ENCODE data around the gene NDUFV2.
"Not testable (repeated sequence)": the region's sequence is repeated elsewhere in the genome, so short reads cannot be mapped to it uniquely, and the experiment has no call there.

The NDUFV2 gene

GRCh38 chr18:9090578-9090977, 11.9 kb upstream of the NDUFV2 start:
- DNase-seq (ENCODE audit: low spot score), result no peak

DNA sequence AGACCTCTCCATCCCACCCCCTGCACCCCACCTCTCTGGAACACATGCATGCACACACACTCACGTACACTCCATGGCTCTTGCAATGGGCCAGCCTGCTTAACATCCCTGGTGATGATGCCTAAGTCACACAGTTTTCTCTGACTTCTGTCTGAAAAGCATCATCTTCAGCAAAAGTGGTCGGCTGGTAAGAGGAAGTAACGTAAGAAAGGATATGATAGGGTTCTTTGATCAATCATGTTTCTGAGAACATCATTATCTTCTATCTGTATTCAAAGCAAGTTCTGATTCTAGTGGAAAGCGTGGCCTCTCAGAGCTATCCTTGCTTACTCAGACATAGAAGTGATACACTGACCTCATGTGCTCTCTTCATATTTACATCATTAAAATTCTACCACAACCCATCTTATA, 11.4 kb upstream of the NDUFV2 start:
- DNase-seq (ENCODE audit: low spot score) (no peak), FAIRE-seq (no peak)

More at GRCh38 chr18:9090578-9090977, 11.9 kb upstream of the NDUFV2 start:
- no peak for FAIRE-seq

DNA sequence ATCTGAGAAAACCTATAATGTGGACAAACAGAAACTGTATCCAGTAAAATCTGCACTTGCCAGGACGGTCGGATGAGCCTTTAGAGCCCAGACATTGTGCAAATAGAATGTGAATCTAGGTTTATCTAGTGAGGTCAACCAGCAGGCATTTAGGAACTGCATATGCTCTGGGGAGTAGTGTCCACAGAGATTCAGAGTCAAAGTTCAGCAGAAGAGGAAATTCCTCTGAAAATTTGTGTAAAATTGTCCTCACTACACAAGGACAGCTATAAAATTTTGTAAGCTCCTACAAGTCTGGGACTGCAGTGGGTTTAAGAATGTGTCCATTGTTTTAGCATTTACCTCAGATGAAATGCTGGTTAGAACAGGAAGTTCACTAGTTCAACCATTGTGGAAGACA, 9.8 kb upstream of the NDUFV2 start:
- no peak for FAIRE-seq
- no peak for DNase-seq (ENCODE audit: low spot score)

DNA sequence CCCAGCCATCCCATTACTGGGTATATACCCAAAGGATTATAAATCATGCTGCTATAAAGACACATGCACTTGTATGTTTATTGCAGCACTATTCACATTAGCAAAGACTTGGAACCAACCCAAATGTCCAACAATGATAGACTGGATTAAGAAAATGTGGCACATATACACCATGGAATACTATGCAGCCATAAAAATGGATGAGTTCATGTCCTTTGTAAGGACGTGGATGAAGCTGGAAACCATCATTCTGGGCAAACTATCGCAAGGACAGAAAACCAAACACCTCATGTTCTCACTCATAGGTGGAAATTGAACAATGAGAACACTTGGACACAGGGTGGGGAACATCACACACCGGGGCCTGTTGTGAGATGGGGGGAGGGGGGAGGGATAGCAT, 9.4 kb upstream of the NDUFV2 start:
- DNase-seq (ENCODE audit: low spot score); FAIRE-seq: not testable (repeated sequence)

- FAIRE-seq (no peak), DNase-seq (ENCODE audit: low spot score) (peak; percentile 8)
These were observed 7.9 kb upstream of the NDUFV2 start for GRCh38 chr18:9094307-9095226.

GRCh38 chr18:9095297-9096006, 7.0 kb upstream of the NDUFV2 start:
- FAIRE-seq (no peak), DNase-seq (ENCODE audit: low spot score) (no peak)

DNA sequence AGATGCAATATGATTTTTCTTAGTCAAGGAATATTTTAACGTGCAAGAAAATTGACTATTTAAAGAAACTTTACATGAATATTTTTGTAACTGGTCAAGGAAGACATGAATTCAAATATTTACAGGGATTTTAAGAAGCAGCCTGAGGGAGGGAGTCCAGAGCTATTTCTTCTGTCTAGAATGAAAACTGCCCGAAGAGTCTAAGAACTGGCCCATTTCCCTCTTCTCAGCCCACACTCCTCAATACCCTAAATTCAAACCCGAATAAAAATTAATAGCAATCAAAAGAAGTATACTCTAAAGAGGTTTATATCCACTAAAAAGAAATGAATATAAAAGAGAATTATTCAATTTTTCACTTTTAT, 6.5 kb upstream of the NDUFV2 start:
- FAIRE-seq (no peak), DNase-seq (ENCODE audit: low spot score) (no peak)

DNA sequence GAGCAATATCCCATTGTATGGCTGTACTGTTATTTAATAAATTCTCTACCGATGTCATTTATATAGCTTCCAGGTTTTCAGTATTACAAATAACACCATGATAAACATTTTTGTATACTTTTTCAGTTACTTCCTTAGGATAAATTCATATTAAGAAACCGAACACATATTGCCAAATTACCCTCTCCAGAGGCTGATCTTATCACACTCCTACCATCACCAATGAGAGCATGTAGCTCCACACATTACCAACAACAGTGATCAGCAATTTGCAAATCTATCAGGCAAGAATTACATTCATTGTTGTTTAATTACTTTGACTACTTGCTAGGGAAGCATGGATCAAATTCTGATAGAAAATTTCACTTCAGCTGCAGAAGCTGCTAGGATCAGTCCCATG, 5.8 kb upstream of the NDUFV2 start:
- FAIRE-seq, result no peak
- DNase-seq (ENCODE audit: low spot score), result no peak

DNA sequence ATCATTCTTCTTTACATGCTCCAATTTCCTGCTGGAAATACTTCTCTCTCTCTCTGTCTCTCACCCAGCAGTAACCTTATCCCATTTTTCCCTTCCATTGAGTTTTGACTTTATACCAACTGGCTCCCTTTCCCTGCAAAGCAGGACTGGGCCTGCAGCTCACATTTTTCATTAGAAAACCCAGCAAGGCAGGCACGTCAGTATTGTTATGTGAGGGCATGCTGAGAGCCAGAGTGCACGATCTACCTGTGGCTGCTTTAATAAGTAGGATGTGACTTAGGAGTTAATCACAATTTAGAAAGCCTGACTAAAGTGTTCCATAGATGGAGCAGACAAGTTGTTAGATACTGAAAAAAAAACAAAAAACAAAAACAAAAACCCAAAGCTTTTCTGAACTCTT, 5.2 kb upstream of the NDUFV2 start:
- no peak for DNase-seq (ENCODE audit: low spot score)
- no peak for FAIRE-seq

- FAIRE-seq, result no peak
- no peak for DNase-seq (ENCODE audit: low spot score)
These were observed 1.7 kb upstream of the NDUFV2 start for GRCh38 chr18:9100796-9101195.

- DNase-seq (ENCODE audit: low spot score), result peak; percentile 38
- FAIRE-seq, result no peak
These were observed 580 bp upstream of the NDUFV2 start for GRCh38 chr18:9101730-9102507.

- DNase-seq (ENCODE audit: low spot score), result peak; percentile 4
These were observed 926 bp downstream of the NDUFV2 start for GRCh38 chr18:9103376-9103873.

GRCh38 chr18:9104244-9104901, 1.9 kb downstream of the NDUFV2 start:
- DNase-seq (ENCODE audit: low spot score) (no peak), FAIRE-seq (no peak)

More at GRCh38 chr18:9103376-9103873, 926 bp downstream of the NDUFV2 start:
- FAIRE-seq, result peak; percentile 12

DNA sequence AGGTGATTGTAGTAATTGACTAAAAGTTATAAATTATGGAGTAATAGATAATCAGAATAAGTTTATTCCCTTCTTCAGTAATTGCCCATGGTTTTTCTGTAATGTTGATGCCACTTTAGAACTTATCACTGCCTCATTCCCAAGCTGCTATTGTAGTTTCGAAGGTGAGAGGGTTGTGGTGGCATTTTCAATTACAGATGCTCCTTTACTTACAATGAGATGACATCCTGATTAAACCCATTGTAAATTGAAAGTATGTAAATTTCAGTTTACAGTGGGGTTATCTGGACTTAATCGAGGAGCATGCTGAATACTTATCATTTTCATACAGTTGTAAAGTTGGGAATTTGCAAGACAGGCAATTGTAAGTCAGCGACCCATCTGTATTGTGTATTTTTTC, 2.9 kb downstream of the NDUFV2 start:
- no peak for FAIRE-seq
- no peak for DNase-seq (ENCODE audit: low spot score)

DNA sequence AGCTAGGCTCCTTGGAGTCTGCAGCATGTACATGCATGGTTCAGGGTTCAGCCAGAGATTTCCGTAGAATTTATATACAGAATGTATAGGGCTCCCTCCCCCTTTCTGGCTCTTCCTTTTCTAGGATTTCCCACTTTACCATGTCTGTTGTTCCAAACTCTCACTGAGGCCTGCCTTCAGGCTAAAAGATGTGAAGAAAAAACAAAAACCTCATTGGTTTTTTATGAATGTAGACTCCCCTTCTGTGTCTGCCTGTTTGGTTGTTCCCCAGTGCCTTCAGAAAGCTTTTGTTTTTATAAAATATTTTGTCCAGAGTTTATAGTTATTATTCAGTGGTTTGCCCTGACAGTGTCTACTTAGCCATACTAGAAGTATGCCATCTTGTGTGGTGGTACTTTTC, 3.6 kb downstream of the NDUFV2 start:
- FAIRE-seq (no peak), DNase-seq (ENCODE audit: low spot score) (no peak)

GRCh38 chr18:9106800-9107584, 4.5 kb downstream of the NDUFV2 start:
- FAIRE-seq (no peak), DNase-seq (ENCODE audit: low spot score) (no peak)

- DNase-seq (ENCODE audit: low spot score) (no peak), FAIRE-seq (no peak)
These were observed 6.4 kb downstream of the NDUFV2 start for GRCh38 chr18:9108911-9109310.

DNA sequence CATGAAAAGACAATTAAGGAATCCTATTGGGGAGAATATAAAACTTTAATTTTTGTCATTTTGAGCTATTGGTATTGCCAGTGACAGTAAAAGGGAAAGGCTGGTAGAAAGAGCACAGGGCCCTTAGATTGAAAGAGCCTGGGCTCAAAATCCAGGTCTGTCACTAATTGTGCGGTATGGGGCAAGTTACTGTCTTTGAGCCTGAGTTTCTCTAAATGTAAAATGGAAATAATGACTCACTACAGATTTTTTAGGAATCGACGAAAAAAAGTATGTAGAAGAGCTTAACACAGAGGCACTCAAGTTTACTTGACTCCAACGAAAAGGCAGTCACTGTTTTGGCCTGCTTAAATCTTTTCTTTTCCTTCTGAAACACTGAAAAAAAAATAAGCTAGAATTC, 7.0 kb downstream of the NDUFV2 start:
- DNase-seq (ENCODE audit: low spot score), result no peak
- FAIRE-seq, result no peak

- no peak for FAIRE-seq
- DNase-seq (ENCODE audit: low spot score), result no peak
These were observed 11.1 kb downstream of the NDUFV2 start for GRCh38 chr18:9113468-9114149.

DNA sequence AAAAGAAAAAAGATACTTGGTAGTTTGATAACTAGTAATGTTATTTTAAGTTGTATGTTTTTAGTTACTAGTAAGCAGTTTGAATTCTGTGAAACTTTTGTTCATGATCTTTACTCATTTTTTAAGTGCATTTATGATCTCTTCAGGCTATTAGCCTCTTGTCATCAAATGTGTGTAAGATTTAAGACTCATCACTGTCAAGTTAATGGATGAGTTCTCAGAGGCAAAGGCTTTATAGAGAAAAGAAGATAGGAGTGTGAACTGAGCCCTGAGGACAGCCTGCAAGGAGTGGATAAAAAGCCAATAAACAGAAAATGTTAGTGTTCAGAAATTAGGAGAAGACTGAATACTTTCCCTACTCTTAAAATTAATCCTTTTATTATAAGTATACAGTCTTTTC, 13.5 kb downstream of the NDUFV2 start:
- peak; percentile 17 for FAIRE-seq
- DNase-seq (ENCODE audit: low spot score), result no peak
